ENCODE measurements around the gene DEPDC5.

- TF ChIP-seq MAX (IDR thresholded peaks at IDR 0.05; ENCODE audit: low read depth, low read length) (no peak), CTCF (IDR thresholded peaks at IDR 0.05; ENCODE audit: low read depth, low read length) (no peak)
These were observed 173.2 kb downstream of the DEPDC5 start for GRCh38 chr22:31926969-31927368.

All from NB4 (cell line).